ENCODE results near the gene DPYD.

Gene DPYD

GRCh38 chr1:97202481-97203380 is 718.1 kb downstream of the DPYD start:
- no peak overlapping the region for H3K4me3 ChIP-seq (ENCODE audit: low read depth, low read length)
- TF ChIP-seq, protein P1, sequence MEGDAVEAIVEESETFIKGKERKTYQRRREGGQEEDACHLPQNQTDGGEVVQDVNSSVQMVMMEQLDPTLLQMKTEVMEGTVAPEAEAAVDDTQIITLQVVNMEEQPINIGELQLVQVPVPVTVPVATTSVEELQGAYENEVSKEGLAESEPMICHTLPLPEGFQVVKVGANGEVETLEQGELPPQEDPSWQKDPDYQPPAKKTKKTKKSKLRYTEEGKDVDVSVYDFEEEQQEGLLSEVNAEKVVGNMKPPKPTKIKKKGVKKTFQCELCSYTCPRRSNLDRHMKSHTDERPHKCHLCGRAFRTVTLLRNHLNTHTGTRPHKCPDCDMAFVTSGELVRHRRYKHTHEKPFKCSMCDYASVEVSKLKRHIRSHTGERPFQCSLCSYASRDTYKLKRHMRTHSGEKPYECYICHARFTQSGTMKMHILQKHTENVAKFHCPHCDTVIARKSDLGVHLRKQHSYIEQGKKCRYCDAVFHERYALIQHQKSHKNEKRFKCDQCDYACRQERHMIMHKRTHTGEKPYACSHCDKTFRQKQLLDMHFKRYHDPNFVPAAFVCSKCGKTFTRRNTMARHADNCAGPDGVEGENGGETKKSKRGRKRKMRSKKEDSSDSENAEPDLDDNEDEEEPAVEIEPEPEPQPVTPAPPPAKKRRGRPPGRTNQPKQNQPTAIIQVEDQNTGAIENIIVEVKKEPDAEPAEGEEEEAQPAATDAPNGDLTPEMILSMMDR (IDR thresholded peaks at IDR 0.05; ENCODE audit: borderline replicate concordance, insufficient read depth, low read depth, low read length) = no peak

DNA sequence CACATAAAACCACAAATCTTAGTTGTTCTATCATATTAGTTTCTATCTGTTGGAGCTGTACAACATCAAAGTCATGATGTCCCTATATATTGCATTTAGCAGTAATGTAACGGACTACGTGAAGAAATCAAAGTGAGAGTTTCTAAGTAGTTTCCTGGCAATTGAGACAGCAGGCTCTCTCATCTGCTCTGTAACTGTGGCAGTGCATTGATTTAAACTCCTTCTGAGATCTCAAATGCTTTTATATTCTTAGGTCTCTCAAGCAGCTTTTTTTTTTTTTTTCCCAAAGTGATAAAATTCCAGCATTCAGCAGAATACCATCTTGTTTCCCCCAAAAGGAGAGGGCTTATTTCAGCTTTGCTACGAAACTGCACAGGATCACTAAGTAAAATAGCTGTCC is 719.2 kb downstream of the DPYD start:
- H3K4me3 ChIP-seq (ENCODE audit: low read depth, low read length) = no peak overlapping the region
- TF ChIP-seq, protein P1 (IDR thresholded peaks at IDR 0.05; ENCODE audit: borderline replicate concordance, insufficient read depth, low read depth, low read length) = no peak

DNA sequence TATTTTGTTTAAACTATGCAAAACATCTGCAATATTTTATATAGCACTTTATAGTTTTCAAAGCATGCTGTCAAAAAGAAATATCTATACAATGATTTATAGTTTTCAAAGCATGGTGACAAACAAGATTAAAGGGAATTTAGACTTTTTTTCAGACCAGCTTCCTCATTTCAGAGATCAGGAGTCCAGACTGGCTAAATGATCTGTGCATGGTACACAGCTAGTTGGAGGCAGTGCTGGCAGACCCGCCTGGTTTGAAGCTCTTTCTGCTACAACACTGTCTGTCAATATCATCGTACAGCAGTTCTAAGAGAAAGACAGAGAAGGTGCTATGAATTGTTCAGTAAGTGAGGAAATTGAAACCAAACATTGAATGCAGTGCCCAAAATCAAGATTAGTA is 720.2 kb downstream of the DPYD start:
- TF ChIP-seq, protein P1 (IDR thresholded peaks at IDR 0.05; ENCODE audit: borderline replicate concordance, insufficient read depth, low read depth, low read length) = no peak
- no peak overlapping the region for H3K4me3 ChIP-seq (ENCODE audit: low read depth, low read length)

- TF ChIP-seq, protein P1 (IDR thresholded peaks at IDR 0.05; ENCODE audit: borderline replicate concordance, insufficient read depth, low read depth, low read length) = no peak
- no peak overlapping the region for H3K4me3 ChIP-seq (ENCODE audit: low read depth, low read length)
Measured at GRCh38 chr1:97196825-97197516, 723.9 kb downstream of the DPYD start.

- no peak overlapping the region for H3K4me3 ChIP-seq (ENCODE audit: low read depth, low read length)
- TF ChIP-seq, protein P1 (IDR thresholded peaks at IDR 0.05; ENCODE audit: borderline replicate concordance, insufficient read depth, low read depth, low read length) = no peak
Measured at GRCh38 chr1:97192872-97193572, 727.8 kb downstream of the DPYD start.

GRCh38 chr1:97190326-97190725 is 730.5 kb downstream of the DPYD start:
- TF ChIP-seq, protein P1 (IDR thresholded peaks at IDR 0.05; ENCODE audit: borderline replicate concordance, insufficient read depth, low read depth, low read length) = no peak
- H3K4me3 ChIP-seq (ENCODE audit: low read depth, low read length) = no peak overlapping the region
